NCI-H526 (cell line): ENCODE measurements around the gene XIRP2.
A peak's percentile ranks its signal among the peaks of the same experiment; 100 is the strongest.
"Not testable (repeated sequence)": the region's sequence is repeated elsewhere in the genome, so short reads cannot be mapped to it uniquely, and the experiment has no call there.

Source experiments
- DNase-seq, 2 experiments: peaks; one replicate each; lab custom pipeline; 2025; lab: John Stamatoyannopoulos, UW

Gene XIRP2

DNA sequence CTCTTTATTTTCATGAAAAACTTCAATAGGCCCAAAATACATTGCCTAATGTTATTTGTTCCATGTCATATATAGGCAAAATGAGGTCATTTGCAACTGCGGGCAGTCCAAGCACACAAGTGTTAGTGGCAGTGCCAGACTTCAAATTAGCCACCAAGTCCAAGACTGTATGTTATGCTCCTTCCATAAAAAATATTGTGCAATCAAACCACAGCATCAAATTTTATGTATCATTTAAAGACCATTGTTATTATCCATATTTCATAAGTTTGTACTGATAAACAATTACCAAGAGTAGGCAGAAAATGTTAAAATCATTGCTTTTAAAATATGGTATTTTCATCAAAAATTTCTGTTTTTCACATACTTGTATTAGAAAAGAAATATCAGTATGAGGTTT, 54.1 kb downstream of the XIRP2 start:
- DNase-seq, result no peak

DNA sequence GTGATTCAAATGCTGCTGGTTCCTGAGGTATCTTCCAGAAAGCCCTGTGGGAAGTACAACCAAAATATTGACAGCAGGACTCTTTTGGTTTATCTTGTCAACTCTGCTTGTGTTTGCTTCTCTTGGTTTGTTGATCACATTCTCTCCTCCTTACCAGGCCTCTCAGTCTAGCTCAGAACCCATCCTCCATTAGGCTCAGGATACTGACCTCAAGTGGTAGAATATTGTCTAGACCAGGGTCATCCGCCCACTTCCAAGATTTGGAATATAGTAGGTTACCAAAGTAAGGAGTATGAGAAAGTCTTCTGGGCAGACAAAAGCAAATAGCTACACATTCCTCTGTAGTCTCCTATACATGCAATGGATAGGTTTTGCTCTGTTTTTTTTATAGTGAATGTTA, 56.6 kb downstream of the XIRP2 start:
- no peak for DNase-seq

- no peak for DNase-seq
Measured at GRCh38 chr2:166957686-166958085, 69.4 kb downstream of the XIRP2 start.

DNA sequence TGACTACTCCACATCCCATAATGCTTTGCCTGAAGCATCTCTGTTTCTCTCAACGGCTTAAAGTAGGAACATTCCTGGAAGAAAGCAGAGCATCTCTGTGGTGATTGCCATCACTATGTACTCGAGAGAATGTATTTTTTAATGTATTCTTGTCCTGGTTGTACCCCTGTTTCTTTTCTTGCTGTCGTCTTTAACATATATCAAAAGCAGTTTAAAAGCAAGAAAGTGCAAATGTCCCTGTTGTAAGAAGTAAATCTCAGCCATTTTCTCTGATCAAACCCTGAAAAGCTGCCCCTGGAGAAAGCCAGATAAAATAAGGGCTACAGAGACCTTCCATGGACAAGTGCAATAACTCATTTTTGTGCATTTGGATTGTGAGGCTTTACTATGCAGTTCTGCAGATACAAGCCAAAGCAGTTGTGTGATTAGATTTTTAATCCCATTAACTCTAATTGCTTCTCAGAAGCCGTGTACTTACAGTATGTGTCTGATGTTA, 70.8 kb downstream of the XIRP2 start:
- no peak for DNase-seq

DNA sequence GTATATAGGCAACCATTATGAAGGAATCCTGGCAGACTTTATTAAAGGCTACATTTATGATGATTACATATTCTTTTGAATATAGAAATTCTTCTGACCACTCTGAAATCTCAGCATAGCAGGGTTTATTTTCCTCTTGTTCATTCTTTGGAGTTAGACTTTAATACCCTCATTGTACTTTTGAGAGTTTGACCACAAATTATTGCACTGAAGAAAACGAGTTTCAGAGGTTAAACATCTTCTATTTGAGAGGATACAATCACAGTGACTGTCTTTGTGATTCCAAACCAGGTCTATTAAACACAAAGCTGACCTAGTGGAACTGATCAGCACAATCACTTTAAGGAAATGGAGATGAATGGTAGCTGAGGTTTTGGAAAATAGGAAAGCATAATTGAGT, 71.3 kb downstream of the XIRP2 start:
- DNase-seq, result no peak

- peak in 1 of 2 experiments; percentile 1 for DNase-seq
Measured at GRCh38 chr2:166960702-166961270, 72.5 kb downstream of the XIRP2 start.

DNA sequence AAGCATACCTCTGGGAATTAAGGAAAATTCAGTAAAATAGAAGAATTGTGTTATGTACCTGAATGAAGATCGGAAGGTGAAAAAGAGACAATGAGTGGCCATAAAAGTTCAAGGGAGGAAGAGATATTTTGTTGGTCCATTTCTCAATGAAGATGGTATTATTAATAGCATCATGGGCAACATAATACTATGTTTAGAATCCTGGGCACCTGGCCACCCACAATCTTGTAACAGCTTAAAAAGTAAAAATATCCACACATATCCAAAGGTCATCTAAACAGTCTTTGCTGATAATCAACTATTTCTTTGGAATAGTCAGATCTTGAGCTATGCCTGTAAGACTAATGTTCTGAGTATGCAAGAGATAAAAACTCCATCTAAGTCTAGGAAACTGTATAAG, 73.7 kb downstream of the XIRP2 start:
- no peak for DNase-seq

GRCh38 chr2:166969486-166969885, 81.2 kb downstream of the XIRP2 start:
- no peak for DNase-seq

GRCh38 chr2:166972002-166972401, 83.7 kb downstream of the XIRP2 start:
- DNase-seq, result no peak

GRCh38 chr2:166972418-166972817, 84.1 kb downstream of the XIRP2 start:
- no peak for DNase-seq

DNA sequence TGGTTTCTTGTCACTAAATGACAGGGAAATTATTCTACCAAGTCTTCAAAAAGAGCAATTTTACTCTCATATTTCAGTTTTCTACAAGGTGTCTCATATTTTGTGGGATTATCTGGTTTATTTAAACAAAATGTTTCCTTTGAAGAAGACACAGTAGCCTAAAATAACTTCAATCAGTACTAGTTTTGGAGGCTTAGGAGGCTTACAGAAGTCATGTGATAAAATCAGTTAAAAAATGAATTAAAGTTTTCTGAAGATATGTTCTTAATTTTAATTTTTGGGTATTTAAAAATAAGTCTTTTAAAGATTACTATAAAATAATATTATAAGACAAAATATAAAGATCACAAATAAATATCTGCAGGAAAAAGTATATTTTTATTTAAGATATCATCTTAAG, 95.9 kb downstream of the XIRP2 start:
- no peak for DNase-seq

DNA sequence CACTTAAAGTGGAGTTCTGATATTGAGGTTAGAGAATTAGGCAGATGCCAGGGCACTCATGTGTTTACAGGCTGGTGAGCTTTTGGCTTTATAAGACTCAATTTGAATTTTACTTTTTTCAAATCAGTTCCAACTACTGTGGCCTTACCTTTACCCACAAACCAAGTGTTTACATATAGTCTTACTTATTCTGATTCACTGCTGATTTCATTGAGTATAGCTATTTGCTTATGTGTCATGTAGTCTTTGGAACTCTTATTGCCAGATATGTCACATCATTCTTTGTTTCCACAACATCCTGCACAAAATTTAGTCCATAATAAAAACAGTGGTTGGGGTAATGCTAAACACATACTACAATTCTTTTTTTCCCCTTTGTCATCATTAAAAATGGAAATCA, 96.5 kb downstream of the XIRP2 start:
- no peak for DNase-seq

- no peak for DNase-seq
Measured at GRCh38 chr2:166994588-166995336, 106.5 kb downstream of the XIRP2 start.

- DNase-seq, result no peak
Measured at GRCh38 chr2:166996465-166996864, 108.2 kb downstream of the XIRP2 start.

- no peak for DNase-seq
Measured at GRCh38 chr2:167001165-167001564, 112.9 kb downstream of the XIRP2 start.

- DNase-seq, result no peak
Measured at GRCh38 chr2:167005096-167005495, 116.8 kb downstream of the XIRP2 start.

DNA sequence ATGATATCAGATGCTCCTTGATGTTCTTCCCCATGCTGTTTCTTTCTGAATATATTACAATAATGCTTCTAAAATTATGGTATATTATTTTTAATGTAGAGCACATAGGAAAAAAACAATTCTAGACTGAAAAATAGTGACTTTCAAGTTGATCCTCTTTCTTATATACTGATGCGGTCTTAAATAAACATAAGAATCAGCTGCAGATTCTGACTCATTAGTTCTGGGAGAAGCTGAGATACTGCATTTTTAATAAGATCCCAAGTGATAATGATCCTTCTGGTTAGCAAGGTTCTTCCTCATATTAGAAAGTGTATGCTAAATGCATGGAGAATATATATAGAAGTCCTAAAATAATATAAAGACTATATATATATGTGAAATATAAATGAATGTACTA, 124.9 kb downstream of the XIRP2 start:
- DNase-seq, result no peak

DNA sequence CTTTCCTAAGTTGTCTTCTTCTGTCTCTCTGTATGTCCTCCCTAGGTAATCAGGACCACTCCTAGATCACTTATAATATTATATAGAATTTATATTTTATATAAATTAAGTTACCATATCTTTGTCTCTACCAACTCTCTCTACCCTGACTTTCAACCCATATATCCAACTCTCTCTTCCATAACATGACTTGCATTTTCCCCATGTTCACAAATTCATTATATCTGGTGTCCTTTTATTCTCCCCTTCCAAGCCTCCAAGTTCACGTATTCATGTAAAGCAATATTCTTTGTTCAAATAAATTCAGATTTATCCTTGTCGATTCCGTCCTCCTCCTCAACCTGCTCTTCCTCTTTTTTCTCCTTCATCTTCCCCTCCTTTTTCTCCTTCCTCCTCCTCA, 127.5 kb downstream of the XIRP2 start:
- DNase-seq, result no peak

GRCh38 chr2:167017021-167017420, 128.7 kb downstream of the XIRP2 start:
- no peak for DNase-seq

DNA sequence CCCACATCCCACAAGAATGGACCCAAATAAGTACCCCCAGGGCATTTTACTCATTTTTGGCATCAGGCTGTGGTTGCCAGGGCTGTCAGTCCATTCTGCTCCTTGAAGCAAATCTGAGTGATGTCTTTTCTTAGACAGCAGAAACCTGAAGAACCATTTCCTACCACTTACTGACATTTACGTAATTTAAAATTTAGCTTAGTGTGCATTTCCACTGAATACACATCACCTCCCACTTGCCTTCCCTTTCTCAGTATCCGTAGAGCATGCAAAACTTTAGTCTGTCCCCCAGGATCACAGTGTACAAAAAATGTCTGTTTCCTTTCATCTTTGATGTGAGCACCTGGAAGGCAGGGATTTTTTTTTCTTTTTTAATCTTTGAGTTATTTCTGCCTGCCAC, 130.3 kb downstream of the XIRP2 start:
- no peak for DNase-seq

DNA sequence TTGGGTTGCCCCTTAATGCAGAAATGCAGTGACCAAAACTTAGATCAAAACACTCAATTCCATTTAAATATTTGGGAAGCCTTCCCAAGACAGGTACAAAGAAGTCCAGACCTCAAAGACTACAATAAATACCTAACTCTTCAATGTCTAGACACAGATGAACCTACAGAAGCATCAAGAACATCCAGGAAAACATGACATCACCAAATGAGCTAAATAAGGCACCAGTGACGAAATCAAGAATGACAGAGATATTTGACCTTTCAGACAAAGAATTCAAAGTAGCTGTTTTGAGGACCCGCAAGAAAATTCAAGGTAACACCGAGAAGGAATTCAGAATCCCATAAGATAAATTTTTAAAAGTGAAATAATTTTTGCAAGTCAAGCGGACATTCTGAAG, 140.2 kb downstream of the XIRP2 start:
- DNase-seq, result no peak

DNA sequence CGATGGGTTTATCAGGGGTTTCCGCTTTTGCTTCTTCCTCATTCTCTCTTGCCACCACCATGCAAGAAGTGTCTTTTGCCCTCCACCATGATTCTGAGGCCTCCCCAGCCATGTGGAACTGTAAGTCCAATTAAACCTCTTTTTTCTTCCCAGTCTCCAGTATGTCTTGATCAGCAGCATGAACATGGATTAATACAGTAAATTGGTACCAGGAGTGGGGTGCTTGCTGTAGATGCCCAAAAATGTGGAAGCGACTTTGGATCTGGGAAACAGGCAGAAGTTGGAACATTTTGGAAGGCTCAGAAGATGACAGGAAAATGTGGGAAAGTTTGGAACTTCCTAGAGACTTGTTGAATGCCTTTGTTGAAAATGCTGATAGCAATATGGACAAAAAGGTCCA, 146.7 kb downstream of the XIRP2 start:
- DNase-seq, result not testable (repeated sequence)

GRCh38 chr2:167048829-167049228, 160.5 kb downstream of the XIRP2 start:
- no peak for DNase-seq

GRCh38 chr2:167049659-167050058, 161.4 kb downstream of the XIRP2 start:
- no peak for DNase-seq
